DMS153 (cell line): ENCODE data around the gene VWA7.
"Not testable (repeated sequence)": the region's sequence is repeated elsewhere in the genome, so short reads cannot be mapped to it uniquely, and the experiment has no call there.

ENCODE experiments used
- DNase-seq: peaks from one replicate; lab custom pipeline; 2025; lab: John Stamatoyannopoulos, UW

The VWA7 gene, protein sequence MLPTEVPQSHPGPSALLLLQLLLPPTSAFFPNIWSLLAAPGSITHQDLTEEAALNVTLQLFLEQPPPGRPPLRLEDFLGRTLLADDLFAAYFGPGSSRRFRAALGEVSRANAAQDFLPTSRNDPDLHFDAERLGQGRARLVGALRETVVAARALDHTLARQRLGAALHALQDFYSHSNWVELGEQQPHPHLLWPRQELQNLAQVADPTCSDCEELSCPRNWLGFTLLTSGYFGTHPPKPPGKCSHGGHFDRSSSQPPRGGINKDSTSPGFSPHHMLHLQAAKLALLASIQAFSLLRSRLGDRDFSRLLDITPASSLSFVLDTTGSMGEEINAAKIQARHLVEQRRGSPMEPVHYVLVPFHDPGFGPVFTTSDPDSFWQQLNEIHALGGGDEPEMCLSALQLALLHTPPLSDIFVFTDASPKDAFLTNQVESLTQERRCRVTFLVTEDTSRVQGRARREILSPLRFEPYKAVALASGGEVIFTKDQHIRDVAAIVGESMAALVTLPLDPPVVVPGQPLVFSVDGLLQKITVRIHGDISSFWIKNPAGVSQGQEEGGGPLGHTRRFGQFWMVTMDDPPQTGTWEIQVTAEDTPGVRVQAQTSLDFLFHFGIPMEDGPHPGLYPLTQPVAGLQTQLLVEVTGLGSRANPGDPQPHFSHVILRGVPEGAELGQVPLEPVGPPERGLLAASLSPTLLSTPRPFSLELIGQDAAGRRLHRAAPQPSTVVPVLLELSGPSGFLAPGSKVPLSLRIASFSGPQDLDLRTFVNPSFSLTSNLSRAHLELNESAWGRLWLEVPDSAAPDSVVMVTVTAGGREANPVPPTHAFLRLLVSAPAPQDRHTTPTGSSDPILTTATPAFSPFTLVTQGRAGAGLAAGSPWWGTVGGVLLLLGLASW

DNA sequence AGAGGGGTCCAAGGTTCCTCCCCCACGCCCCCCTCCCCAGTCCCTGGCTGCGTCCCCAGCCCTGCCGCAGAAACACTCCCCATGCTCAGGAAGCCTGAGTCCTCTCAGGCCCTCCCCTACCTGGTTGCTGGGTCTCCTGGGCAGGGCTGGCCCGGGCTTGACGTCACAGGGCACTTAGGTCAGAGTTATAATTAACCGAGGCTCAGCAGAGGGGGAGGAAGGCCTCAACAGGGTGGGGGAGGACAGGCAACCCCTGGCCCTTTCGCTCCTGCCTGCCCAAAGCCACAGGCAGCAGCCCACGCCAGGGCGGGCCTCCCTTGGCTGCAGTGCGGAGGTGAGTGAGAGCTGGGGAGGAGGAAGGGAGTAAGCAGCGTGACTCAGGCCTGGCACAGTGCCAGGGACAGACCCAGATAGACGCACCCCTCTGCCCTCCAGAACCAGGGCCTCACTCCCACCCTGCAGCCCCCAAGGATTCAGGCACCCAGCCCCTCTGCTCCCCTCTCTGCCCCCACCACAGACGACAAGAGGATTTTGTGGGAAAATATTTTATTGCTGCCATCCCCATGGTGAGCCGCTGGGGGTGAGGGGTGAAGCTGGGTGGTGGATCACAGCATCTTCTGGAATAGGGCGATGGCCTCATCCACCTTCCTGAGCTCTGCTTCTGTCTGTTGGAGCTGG, at the start of gene VWA7:
Gene VWA7 (minus strand): TSS at position 340 of the 678 bp plus-strand sequence. CDS start 549 bp downstream, outside the sequence.
- peak; percentile 63 for DNase-seq

DNA sequence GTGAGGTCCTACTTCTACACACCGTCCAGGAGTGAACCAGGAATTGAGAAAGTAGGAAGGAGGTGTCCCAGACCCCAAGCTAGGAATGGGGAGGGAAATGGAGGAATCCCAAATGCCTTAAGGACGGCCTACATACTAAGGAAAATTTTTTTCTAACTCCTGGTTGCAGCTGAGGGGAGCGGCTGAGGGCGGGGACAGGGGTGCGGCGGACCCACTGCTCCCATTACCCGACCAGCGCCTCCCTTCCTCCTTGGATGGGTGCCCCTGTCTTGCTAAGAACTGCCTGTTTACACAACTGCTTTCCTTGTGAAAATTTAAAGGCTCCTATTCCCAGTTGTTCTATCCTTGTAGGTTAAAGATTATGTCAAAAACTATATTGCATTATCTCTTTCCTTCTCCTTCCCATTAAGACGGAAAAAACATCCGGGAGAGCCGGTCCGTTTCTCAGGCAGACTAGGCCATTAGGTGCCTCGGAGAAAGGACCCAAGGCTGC, 49.7 kb upstream of the VWA7 start:
- DNase-seq: no peak

DNA sequence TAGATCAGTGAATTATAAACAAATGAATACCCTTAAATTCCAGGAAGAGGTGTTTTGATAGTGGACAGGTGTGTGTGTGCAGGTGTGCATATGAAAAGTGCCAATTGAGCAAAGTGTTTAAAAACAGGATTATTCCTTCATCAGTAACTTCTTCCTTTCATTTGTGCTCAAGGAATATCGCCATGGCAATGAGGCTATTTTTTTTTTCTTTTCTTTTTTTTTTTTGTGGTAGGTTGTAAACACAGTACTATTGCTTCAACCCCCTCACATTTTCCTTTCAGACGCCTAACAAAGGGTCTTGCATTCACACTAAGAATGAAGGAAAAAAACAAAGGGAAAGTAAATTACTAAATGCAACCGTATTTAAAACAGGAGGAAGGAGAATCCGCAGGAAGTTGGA, 48.4 kb upstream of the VWA7 start:
- DNase-seq: no peak

DNA sequence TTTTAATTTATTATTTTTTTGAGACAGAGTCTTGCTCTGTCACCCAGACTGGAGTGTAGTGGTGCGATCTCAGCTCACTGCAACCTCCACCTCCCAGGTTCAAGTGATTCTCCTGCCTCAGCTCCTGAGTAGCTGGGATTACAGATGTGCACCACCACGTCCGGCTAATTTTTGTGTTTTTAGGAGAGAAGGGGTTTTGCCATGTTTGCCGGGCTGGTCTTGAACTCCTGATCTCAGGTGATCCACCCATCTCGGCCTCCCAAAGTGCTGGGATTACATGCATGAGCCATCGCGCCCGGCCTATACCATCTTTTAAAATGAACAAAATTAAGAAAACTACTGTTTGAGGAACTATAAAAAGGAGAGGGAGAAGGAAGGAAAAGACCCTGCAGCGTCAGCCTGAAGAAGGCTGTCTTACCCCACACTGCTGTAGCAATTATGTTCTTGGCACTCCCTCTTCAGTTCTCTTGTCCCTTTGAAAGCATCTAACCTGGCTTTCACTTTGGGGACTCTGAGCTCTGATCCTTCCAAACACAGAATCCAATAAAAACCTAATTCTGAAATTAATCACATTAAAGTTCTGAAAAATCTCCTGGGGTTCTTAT, 46.6 kb upstream of the VWA7 start:
- not testable (repeated sequence) for DNase-seq

DNA sequence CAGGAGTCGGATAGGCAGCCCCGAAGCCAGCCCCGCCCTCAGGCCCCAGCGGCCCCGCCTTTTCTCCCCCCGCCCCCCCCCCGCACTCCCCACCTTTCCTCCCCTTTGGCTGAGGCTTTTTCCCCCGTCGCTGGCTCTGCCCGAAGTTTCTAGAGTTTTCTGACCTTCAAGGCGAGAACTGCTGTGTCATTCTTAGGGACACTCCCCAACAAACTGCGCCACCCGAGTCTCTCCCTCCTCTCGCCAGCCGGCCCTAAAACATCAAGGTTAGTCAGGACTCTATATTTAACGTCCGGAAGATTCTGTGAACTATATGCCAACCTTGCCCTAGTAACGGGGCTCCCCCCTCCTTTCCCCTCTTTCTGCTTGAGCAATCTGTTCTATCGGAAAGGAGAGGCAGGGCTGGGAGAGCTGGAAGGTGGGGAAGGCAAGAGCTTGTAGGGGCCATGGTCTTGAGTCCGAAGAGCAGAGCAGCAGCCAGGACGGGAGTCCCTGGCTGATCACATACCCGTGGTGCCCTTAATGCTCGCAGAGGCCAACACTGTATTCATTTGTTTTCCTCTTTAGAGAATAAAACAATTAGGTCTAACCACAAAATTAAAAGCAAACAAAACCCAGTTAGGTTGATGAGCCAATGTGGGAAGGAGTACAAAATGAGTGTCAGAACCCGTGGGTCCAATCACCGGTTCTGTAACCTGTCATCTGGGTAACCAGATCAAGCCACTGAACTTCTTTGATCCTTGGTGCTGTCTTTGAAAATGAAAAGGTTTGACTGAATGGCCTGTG, 45.1 kb upstream of the VWA7 start:
- no peak for DNase-seq

DNA sequence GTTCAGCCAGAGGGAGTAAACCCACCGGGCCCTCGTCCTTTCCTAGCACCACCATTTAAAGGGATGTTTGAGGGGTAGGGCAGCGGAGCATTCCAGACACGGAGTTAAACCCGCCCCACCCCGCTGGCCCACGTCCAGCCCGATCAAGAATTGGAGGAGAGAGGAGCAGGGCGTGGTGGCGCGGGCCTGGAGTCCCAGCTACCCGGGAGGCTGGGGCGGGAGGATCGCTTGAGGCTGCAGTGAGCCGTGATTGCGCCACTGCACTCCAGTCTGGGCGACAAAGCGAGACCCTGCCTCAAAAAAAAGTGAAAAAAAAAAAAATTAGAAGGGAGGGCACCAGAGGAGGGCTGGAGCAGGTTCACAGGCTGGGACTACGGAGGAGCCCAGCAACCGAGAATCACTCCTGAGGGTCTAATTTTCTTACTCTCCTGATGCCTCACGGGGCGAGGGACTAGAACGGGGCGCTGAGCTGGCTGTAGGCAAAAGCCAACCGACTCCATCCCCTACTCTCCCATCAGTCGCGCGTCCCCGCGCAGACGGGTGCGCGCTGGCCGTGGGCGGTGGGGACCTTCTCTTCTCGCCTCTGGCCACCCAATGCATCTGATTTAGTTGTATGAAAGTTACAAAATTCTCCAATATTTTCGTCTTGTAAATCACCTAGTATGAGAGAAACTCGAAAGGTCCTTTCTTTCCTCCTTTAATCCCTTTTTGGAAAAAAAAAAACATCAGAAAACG, 44.3 kb upstream of the VWA7 start:
- DNase-seq: no peak

DNA sequence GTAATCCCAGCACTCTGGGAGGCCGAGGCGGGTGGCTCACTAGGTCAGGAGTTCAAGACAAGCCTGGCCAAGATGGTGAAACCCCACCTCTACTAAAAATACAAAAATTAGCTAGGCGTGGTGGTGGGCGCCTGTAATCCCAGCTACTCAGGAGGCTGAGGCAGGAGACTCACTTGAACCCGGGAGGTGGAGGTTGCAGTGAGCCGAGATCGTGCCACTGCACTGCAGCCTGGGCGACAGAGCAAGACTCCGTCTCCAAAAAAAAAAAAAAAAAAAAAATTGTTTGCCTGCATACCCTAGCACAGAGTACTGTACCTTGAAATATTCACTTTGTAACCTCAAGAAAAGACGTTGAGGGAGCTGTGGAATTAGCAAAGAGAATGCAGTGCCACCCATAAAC, 43.3 kb upstream of the VWA7 start:
- not testable (repeated sequence) for DNase-seq

DNA sequence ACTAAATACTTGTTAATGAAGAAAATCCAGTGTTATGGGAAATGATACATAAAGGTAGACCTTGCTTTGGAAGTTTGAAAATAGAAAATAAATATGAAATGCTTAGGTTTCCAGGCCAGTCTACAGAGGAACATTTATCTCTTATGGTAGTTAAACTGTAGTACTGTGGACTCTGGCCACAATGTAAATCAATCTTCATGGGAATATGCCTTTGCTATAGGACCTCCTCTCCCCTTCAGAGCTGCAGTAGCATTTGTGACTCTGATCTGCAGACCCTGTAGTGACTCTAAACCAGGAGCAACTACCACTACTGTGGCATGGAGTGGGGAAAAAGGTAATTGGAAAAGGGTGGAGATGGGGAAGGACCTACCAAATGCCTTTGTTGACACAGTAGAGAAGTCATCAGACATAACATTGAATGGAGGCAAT, 42.8 kb upstream of the VWA7 start:
- DNase-seq: no peak

DNA sequence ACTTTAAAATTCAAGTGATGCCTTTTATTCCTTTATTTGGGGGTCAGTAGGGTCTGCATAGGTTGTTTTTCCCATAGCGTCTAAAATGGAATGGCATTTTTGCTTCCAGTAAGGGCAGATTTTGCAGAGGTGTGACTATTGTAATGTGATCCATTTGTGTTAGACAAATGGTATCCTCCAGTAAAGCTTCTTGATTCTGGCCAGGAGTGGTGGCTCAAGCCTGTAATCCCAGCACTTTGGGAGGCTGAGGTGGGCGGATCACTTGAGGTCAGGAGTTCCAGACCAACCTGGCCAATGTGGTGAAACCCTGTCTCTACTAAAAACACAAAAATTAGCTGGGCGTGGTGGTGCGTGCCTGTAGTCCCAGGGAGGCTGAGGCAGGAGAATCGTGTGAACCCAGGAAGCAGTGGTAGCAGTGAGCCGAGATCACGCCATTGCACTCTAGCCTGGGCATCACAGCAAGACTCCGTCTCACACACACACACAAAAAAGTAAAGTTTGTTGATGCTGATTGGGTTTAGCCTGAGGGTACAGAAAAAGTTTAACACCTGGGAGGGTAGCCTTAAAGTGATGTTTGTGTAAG, 40.9 kb upstream of the VWA7 start:
- DNase-seq: not testable (repeated sequence)

DNA sequence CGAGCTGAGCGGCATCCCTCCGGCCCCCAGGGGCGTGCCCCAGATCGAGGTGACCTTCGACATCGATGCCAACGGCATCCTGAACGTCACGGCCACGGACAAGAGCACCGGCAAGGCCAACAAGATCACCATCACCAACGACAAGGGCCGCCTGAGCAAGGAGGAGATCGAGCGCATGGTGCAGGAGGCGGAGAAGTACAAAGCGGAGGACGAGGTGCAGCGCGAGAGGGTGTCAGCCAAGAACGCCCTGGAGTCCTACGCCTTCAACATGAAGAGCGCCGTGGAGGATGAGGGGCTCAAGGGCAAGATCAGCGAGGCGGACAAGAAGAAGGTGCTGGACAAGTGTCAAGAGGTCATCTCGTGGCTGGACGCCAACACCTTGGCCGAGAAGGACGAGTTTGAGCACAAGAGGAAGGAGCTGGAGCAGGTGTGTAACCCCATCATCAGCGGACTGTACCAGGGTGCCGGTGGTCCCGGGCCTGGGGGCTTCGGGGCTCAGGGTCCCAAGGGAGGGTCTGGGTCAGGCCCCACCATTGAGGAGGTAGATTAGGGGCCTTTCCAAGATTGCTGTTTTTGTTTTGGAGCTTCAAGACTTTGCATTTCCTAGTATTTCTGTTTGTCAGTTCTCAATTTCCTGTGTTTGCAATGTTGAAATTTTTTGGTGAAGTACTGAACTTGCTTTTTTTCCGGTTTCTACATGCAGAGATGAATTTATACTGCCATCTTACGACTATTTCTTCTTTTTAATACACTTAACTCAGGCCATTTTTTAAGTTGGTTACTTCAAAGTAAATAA, 40.2 kb upstream of the VWA7 start:
- not testable (repeated sequence) for DNase-seq

DNA sequence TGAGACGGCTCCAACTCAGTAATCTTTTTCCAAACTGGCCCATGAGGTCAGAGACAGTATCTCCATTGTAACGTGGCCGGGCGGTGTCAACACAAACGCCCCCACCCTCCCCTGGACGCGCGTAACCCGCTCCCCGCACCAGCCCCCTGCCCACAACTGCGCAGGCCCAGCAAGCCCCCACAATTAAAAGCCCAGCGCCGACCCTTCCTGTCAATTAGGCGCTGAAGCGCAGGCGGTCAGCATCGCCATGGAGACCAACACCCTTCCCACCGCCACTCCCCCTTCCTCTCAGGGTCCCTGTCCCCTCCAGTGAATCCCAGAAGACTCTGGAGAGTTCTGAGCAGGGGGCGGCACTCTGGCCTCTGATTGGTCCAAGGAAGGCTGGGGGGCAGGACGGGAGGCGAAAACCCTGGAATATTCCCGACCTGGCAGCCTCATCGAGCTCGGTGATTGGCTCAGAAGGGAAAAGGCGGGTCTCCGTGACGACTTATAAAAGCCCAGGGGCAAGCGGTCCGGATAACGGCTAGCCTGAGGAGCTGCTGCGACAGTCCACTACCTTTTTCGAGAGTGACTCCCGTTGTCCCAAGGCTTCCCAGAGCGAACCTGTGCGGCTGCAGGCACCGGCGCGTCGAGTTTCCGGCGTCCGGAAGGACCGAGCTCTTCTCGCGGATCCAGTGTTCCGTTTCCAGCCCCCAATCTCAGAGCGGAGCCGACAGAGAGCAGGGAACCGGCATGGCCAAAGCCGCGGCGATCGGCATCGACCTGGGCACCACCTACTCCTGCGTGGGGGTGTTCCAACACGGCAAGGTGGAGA, 38.1 kb upstream of the VWA7 start, which contains the start of the genes HSPA1A and HSPA1L:
Gene HSPA1A (plus strand): TSS at position 519 of the 814 bp plus-strand sequence. CDS start 214 bp downstream, at position 733.
Gene HSPA1L (minus strand): TSS at position 259 of the 814 bp plus-strand sequence. CDS start 3,311 bp downstream, outside the sequence.
- peak; percentile 94 for DNase-seq

DNA sequence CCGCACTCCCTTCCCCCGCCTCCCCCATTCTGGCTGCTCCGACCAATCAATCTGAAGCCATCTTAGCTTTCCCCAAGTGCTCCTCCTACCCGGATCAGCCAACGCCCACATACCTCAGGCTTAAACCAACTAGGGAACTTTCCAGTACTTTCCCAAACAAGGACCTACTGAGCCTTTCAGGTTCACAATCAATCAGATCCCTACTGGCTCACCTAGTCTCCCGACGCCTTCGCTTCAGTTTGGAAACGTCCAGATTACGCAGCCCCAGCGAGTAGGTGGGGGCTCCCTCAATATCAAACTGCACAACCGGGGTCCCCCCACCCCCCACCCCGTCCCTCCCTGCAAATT, 37.5 kb upstream of the VWA7 start:
- DNase-seq: peak; percentile 94

DNA sequence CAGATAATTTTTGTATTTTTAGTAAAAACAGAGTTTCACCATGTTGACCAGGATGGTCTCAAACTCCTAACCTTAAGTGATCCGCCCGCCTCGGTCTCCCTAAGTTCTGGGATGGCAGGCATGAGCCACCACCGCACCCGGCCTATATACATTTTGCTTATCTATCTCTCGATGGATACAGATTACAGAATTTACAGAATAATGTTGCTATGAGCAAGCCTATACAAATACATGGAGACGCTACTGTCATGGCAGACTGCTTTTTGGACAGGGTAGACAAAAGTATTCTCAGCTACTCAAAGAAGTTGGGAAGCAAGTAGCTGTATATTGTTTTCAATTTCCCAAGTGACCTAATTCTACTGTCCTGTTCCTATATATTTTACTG, 36.3 kb upstream of the VWA7 start:
- no peak for DNase-seq

DNA sequence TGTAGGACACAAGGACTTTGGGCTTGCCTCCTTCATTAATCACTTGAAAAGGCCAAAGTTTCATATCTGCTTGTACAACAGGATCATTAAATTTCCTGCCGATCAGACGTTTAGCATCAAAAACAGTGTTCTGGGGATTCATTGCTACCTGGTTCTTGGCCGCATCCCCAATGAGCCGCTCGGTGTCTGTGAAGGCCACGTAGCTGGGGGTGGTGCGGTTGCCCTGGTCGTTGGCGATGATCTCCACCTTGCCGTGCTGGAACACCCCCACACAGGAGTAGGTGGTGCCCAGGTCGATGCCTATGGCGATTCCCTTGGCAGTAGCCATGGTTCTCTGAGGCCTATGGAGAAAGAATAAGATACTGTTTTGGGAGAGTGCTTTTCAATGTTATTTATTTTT, 34.5 kb upstream of the VWA7 start:
- no peak for DNase-seq

DNA sequence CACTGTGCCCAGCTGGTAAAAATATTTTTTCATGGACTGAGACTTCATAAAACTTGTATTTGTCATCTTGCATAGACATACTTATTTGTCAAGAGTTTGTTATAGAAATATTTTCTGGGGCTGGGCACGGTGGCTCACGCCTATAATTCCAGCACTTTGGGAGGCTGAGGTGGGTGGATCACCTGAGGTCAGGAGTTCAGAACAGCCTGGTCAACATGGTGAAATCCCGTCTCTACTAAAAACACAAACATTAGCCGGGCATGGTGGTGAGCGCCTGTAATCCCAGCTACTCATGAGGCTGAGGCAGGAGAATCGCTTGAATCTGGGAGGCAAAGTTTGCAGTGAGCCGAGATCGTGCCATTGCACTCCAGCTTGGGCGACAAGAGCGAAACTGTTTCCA, 31.5 kb upstream of the VWA7 start:
- DNase-seq: not testable (repeated sequence)

DNA sequence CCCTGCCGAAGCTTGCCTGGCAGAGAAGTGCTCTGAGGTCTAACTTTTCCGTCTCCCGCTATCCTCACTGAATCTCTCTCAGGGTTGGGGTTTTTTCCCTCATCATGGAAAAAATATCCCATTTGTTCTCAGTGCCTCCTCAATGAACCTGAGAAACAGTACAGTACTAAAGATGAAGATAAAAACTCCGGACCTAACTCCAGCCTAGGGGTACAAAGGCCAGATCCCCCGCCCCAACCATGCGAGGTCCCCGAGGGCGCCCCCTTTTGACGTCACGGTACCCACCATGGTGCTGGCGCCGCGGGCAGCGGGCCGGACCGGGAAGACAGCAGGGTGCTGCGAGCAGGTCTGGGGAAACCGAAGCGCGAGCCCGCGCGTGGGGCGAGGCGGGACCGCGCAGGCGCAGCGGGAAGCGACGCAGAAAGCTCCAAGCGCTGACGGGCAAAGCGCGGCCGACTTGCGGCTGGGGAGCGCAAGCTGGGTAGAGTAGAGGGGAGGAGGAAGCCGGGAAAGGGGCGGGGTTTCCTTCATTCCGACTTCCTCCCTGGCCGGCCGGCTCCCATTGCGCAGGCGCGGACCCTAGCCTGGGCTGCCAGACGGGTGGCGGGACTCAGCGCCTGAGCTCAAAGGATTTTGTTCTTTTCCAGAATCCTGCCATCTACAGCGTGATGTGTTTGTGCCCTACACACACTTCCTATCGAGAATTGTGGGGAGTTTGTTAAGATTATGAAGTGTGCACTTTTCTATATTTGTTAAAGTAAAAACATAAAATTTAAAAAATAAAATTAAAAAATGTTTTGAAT, 29.5 kb upstream of the VWA7 start, which contains the start of gene LSM2:
Gene LSM2 (minus strand): TSS at position 497 of the 803 bp plus-strand sequence. CDS start 209 bp downstream, at position 288.
- peak; percentile 92 for DNase-seq

DNA sequence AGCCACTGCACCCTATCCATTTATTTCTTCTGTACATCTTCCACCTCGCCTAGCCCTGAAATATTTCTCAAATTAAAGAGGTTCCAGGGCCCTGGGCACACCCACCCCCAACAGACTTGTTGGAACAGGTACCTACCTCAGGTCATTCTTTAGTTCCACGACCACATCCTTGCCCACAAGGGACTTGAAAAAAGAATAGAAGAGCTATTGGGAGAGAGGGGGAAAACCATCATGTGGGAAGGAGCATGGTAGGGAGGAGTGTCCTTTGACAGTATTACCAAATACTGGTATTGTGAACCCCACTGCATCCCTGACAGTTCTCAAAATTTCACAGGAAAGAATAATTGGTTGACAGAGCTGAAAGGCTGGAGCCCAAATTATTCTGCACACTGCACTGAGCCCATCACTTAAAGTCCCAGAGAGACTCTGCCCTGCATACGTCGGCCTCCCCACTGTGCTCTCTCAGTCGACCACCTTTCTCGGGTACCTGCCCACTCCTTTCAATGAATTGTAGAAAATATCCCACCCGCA, 28.9 kb upstream of the VWA7 start:
- no peak for DNase-seq
